GF-D8 (cell line): ENCODE results near the gene TULP3.

Experiments
- DNase-seq: peaks from one replicate; lab custom pipeline; 2025; lab: John Stamatoyannopoulos, UW

The TULP3 gene

GRCh38 chr12:2877047-2877952, 13.4 kb upstream of the TULP3 start, which contains the start of the genes FOXM1 and RHNO1:
Gene FOXM1 (minus strand): TSS chr12:2877174. CDS start chr12:2874478, 2,696 bp downstream.
Gene RHNO1 (plus strand): TSS chr12:2877223. CDS start chr12:2885367, 8,144 bp downstream.
- peak; percentile 45 for DNase-seq

DNA sequence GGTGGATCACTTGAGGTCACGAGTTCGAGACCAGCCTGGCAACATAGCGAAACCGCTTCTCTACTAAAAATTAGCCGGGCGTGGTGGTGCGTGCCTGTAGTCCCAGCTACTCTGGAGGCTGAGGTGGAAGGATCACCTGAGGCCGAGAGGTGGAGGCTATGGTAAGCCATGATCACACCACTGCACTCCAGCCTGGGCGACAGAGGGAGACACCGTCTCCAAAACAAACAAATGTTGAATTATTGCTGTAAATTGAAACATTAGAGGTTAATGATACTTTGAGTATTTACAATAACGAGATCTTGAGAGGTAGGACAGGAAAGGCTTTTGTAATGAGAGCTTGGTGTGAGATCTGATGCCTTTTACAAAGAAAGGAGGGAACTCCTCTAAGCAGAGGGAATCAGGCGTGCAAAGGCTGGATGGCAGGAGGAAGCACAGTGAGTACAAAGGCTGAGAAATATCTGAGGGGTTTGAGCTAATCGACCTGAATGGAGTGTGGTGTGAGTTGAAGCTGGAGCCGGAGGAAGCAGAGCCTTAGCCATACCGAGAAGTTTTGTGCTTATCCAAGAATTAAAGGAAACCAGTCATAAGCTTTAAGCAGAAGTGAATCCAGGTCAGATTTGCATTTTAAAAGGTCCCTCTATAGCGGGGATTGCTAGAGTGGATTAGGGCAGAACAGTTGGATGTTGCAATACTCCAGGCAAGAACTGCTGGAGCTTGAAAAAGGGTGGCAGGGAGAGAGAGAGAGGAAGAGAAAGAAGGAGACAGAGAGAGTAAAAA, 12.5 kb upstream of the TULP3 start:
- DNase-seq, result peak; percentile 79

DNA sequence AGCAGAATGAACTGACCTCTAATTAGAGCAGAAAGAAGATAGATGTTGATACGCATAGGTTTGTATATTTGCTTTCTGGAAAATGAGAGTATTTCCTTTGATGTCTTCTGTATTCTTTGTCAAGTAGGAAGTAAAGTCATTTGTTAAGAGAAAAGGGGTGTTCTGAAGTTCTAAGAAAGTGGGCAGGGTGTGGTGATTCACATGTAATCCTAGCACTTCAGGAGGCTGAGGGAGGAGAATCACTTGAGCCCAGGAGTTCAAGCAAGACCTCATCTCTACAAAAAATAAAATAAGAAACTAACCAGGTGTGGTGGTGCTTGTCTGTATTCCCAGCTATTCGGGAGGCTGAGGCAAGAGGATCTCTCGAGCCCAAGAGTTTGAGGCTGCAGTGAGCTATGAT, 10.8 kb upstream of the TULP3 start:
- no peak for DNase-seq

- DNase-seq, result no peak
Observed at GRCh38 chr12:2884810-2885209, 5.9 kb upstream of the TULP3 start.

DNA sequence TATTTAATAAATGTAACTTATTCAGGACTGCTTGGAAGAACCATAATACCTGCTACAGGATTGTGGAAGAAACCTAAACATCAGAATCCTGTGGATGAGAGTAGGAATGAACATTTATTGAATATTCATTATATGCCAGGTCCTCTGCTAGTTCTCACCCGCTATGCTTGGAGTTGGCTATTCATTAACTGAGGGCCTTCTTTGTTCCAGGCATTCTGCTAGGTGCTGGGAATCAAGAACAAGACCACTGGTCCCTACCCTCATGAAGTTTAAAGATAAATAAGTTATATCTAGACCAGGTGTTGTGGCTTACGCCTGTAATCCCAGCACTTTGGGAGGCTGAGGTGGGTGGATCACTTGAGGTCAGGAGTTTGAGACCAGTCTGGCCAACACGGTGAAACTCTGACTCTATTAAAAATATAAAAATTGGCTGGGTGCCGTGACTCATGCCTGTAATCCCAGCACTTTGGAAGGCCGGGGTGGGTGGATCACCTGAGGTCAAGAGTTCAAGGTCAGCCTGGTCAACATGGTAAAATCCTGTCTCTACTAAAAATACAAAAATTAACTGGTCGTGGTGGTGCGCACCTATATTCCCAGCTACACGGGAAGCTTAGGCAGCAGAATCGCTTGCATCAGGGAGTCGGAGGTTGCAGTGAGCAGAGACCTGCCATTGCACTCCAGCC, 3.8 kb upstream of the TULP3 start:
- no peak for DNase-seq

GRCh38 chr12:2890001-2890387, 697 bp upstream of the TULP3 start:
- DNase-seq, result no peak

DNA sequence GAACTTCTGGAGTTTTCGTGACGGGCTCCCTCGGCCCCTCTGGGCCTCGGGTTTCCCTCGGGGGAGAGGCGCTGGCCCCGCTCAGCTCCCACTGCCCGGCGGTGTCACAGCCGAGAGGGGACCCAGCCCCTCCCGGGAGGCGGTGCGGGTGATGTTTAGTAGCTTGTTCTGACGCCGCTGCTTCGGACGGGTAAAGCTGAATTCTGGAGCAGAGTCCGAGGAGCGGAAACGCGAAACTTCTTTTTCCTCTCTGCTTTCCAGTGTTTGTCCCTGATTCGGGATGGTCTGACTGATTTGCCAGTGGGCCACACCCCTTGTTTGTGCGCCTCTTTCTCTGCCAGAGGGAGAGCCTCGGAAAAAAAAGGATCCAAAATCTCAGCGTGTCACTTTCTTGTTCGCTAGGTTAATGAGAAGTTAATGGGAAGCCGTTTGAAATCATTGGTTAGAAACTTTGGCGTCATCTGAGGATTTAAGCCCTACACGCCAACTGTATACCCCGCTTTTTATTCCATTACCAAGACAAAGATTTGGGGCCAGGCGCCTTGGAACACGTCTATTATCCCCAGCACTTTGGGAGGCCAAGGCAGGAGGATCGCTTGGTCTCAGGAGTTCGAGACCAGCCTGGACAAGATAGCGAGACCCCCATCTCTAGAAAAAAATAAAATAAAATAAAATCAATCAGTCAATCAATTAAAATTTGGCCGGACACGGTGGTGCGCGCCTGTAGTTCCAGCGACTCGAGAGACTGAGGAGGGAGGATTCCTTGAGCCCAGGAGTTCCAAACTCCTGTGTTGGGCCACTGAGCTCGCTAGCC, 756 bp downstream of the TULP3 start:
- DNase-seq, result no peak

DNA sequence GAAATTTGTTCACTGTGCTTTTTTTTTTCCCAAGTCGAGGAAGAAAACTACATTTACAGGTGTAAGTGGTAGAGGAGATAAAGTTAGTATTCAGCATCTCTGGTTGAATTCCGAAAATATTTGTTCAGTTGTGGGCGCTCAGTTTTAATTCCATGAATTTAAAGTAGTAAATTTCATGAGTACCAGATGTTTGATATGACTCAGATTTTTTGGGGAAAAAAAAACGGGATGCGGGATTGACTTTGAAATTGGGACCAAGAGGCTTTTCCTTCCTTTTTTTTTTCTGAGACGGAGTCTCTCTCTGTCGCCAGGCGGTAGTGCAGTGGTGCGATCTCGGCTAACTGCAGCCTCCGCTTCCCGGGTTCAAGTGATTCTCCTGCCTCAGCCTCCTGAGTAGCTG, 1.6 kb downstream of the TULP3 start:
- no peak for DNase-seq

DNA sequence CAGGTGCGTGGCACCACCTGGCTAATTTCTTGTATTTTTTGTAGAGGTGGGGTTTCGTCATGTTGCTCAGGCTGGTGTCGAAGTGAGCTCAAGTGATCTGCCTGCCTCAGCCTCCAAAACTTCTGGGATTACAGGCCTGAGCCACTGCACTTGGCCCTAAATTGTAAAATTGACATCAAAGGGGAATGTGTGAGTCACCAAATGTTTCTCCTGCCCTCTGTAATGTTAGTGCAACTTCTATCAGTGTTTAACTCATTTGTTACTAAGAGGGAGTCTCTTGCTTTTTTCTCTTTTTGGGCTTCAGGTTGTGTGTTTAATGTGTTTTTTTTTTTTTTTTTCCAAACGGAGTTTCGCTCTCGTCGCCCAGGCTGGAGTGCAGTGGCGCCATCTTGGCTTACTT, 2.3 kb downstream of the TULP3 start:
- no peak for DNase-seq

GRCh38 chr12:2895051-2895451, 4.4 kb downstream of the TULP3 start:
- DNase-seq, result no peak

- DNase-seq, result no peak
Observed at GRCh38 chr12:2895511-2895910, 4.8 kb downstream of the TULP3 start.

GRCh38 chr12:2897418-2897817, 6.7 kb downstream of the TULP3 start:
- no peak for DNase-seq

- no peak for DNase-seq
Observed at GRCh38 chr12:2900642-2901041, 10.0 kb downstream of the TULP3 start.

- DNase-seq, result no peak
Observed at GRCh38 chr12:2902272-2902880, 11.7 kb downstream of the TULP3 start.

GRCh38 chr12:2904260-2904659, 13.6 kb downstream of the TULP3 start:
- DNase-seq, result no peak

DNA sequence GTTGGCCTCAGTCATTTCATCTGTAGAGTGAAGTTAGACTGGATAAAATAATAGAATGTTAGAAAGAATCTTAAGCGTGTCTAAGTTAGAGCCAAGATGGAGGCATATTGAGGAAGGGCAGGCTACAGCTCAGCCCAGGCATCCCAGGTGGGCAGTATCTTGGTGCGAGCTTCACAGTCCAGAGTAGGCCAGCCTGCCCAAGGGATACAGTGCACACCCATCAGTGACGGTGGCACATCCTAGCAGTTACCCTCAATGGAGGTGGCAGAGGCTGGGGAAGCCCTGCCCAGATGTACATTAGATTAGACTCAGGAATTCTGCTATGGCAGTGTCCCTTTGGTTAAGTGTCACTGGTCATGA, 21.5 kb downstream of the TULP3 start:
- DNase-seq, result no peak

GRCh38 chr12:2919249-2919648, 28.6 kb downstream of the TULP3 start:
- DNase-seq, result no peak

- no peak for DNase-seq
Observed at GRCh38 chr12:2922329-2922728, 31.6 kb downstream of the TULP3 start.

- DNase-seq, result no peak
Observed at GRCh38 chr12:2923057-2923456, 32.4 kb downstream of the TULP3 start.

DNA sequence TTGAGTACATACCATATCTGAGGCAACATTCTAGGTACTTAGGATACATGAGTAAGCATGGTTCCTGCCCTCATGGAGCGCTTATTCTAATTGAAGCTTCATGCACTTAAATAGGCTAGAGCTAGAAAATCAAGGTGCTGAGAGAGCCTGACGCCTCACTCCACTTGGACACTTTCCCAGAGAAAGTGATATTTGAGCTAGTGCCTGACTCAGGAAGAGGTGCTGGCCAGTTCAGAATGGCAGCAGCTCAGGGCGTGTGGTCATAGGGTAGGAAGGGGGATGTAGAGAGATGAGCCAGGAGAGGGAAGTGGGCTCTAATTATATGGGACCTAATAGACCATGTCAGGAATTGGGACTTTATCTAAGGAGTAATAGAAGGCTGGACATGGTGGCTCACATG, 33.3 kb downstream of the TULP3 start:
- DNase-seq, result no peak

DNA sequence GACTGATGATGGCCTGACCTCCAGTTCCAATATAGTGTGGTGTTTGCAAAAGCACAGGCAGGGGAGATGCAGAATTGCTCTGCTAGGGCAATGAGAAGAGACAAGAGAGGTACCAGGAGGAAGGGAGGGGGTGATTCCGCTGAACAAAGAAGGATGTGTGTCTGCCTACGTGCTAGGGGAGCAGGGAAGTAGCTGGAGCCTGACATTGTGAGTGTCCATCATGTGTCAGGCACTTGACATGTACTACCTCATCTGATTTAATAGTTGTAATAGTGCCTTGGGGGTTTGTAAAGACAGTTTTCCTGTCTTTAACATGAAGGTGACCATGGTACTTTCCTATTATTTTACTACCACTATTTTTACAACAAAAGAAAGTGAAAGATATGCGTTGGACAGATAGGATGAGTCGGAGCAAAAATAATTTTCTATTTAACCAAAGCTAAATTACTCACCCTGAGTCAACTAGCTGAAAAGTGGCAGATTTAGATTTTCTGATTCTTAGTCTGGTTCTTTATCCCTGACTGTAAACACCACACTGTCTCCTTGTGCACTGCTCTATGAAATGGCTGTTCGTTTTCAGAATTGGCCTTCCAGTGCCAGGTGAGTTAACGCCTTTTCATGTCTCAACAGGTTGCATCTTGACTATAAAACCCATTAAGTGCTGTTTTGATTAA, 34.8 kb downstream of the TULP3 start:
- no peak for DNase-seq
